GM18519 (cell line): ENCODE results near the gene GJB5.
"Not testable (repeated sequence)": the region's sequence is repeated elsewhere in the genome, so short reads cannot be mapped to it uniquely, and the experiment has no call there.

Experiments
- ATAC-seq: cut with Tn5 transposase; IDR thresholded peaks from one replicate; pipeline ENCODE4 v1.9.1; 2021; ENCODE audit warnings: mild to moderate bottlenecking, moderate library complexity; ENCODE audit not compliant: unreplicated experiment, low FRiP score

The GJB5 gene

GRCh38 chr1:34773114-34773513 is 18.3 kb downstream of the GJB5 start:
- not testable (repeated sequence) for ATAC-seq

GRCh38 chr1:34774957-34775356 is 20.1 kb downstream of the GJB5 start:
- no peak for ATAC-seq

- no peak for ATAC-seq
These were observed 22.1 kb downstream of the GJB5 start for GRCh38 chr1:34776911-34777310.

- no peak for ATAC-seq
These were observed 22.9 kb downstream of the GJB5 start for GRCh38 chr1:34777519-34778321.

GRCh38 chr1:34778381-34778780 is 23.5 kb downstream of the GJB5 start:
- no peak for ATAC-seq

GRCh38 chr1:34779005-34779404 is 24.2 kb downstream of the GJB5 start:
- no peak for ATAC-seq

- ATAC-seq, result no peak
These were observed 24.7 kb downstream of the GJB5 start for GRCh38 chr1:34779526-34779925.

- ATAC-seq, result no peak
These were observed 25.1 kb downstream of the GJB5 start for GRCh38 chr1:34779962-34780361.

- ATAC-seq, result no peak
These were observed 25.7 kb downstream of the GJB5 start for GRCh38 chr1:34780528-34780927.

GRCh38 chr1:34781071-34781843 is 26.4 kb downstream of the GJB5 start, which contains the start of gene GJB3:
TSS of gene GJB3 (plus strand) at chr1:34781214. CDS start at chr1:34784763, 3,549 bp downstream.
- ATAC-seq, result no peak

GRCh38 chr1:34781844-34782391 is 27.1 kb downstream of the GJB5 start:
- no peak for ATAC-seq

- no peak for ATAC-seq
These were observed 29.9 kb downstream of the GJB5 start for GRCh38 chr1:34784751-34785221.

GRCh38 chr1:34785231-34785874 is 30.5 kb downstream of the GJB5 start:
- no peak for ATAC-seq

GRCh38 chr1:34785875-34786470 is 31.1 kb downstream of the GJB5 start:
- no peak for ATAC-seq

- no peak for ATAC-seq
These were observed 31.9 kb downstream of the GJB5 start for GRCh38 chr1:34786521-34787325.

GRCh38 chr1:34787461-34788420 is 32.9 kb downstream of the GJB5 start:
- ATAC-seq, result no peak

- ATAC-seq, result no peak
These were observed 36.1 kb downstream of the GJB5 start for GRCh38 chr1:34790985-34791384.

GRCh38 chr1:34792424-34792823 is 37.6 kb downstream of the GJB5 start:
- ATAC-seq, result no peak
